SKM-1 (cell line): ENCODE data around the gene TESK2.

Experiments
- DNase-seq: peaks from one replicate; lab custom pipeline; 2025; ENCODE audit not compliant: unreplicated experiment; lab: John Stamatoyannopoulos, UW

TESK2 gene

DNA sequence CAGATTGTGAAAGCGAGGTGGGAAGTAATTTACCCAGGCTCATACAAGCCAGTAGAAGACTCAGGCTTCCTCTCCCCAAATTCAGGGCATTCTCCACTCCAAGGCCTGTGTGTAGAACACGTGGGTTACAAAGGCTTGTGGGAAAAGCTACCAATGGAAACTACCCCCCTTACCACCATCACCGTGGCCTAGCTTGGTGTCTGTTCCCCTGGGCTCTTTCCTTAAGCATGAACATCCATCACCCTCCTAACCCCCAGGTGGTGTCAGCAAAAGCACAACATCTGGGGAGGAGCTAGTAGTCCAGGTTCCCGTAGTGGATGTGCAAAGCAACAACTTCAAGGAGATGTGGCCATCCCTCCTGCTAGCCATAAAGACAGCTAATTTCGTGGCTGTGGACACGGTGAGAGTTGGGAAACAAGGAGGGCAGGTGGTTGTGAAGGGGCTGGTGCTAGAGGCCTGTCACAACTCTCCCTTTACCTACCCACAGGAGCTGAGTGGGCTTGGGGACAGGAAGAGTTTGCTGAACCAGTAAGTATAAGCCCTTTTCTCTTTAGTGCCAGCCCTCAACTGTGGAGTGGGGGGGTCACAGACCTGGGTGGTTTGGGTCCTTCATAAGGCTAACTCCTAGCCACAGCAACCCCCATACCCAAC is 150.0 kb downstream of the TESK2 start:
- DNase-seq: no peak

DNA sequence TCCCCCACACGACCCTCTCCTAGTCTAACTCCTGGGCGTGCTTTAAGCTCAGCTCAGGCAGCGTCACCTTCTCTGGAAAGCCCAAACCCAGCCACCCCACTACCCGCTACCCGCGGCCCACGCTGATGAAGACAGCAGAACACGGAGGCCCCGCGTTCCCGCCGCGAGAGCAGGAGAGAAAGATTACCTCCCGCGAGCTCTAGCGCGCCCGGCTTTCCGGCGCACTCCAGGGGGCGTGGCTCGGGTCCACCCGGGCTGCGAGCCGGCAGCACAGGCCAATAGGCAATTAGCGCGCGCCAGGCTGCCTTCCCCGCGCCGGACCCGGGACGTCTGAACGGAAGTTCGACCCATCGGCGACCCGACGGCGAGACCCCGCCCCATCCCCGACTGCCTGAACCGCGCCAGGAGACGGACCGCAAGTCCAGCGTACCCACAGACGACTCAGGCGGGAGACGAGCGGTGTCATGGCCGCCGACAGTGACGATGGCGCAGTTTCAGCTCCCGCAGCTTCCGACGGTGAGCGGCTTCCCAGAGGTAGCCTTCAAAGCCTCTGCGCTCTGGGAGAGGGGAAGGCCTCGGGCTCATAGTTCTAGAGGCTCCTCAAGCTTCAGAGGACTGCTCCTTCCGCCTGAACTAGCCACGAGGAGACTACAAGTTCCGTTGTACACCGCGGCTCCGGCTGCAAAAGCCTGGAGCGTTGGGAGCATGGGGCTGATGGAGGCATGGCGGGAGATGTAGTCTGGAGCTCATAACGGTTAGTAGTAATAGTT is 151.0 kb downstream of the TESK2 start, which contains the start of the genes MUTYH and TOE1:
MUTYH (minus strand) TSS at position 652 of the 770 bp plus-strand sequence. CDS start 5,935 bp downstream, outside the sequence.
TOE1 (plus strand) TSS at position 382 of the 770 bp plus-strand sequence; CDS start at position 465, 83 bp downstream.
- DNase-seq: peak; percentile 89

DNA sequence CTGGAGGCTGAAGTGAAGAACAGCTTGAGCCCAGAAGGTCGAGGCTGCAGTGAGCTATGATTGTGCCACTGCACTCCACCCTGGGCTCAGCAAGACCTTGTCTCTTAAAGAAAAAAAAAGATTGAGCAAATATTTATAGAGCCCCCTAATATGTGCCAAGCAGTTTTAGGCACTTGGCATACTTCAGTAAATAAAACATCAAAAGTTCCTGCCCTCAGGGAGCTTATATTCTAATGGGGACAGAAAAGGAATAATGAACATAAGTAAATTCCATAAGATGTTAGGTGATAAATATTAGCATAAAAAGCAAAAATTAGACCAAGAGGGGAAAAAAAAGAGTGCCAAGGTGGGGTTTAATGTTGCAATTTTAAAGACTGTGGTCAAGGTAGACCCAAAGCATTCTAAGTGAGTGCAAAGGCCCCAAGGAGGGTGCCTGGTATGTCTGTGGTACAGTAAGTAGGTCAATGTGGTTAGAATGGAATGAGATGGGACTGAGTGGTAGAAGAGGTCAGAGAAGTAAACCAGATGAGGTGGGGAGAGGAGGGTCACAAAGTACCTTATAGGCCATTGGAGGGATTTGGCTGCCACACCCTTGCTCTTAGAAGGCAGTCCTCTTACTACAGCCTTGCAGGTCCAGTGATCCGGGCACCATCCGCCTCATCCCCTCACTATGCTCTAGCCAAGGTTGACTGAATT is 153.2 kb downstream of the TESK2 start:
- DNase-seq: no peak

DNA sequence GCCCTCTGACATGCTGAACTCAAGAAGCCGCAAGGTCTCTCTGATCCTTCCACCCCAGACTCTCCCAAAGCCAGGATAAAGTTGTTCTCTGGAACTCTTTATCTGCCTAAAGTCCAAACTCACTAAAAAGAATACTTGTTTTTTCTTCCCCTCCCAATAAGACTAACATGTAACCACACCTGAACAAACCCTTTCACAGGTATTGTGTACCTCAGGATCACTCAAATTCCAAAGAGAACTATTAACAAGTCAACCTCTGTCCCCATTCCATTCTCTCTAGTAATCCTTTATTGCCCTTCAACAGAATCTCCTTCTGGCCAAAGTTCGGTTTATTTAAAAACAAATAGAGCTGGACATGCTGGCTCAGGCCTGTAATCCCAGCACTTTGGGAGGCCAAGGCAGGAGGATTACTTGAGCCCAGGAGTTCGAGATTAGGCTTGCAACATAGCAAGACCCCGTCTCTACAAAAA is 155.1 kb downstream of the TESK2 start:
- no peak for DNase-seq

DNA sequence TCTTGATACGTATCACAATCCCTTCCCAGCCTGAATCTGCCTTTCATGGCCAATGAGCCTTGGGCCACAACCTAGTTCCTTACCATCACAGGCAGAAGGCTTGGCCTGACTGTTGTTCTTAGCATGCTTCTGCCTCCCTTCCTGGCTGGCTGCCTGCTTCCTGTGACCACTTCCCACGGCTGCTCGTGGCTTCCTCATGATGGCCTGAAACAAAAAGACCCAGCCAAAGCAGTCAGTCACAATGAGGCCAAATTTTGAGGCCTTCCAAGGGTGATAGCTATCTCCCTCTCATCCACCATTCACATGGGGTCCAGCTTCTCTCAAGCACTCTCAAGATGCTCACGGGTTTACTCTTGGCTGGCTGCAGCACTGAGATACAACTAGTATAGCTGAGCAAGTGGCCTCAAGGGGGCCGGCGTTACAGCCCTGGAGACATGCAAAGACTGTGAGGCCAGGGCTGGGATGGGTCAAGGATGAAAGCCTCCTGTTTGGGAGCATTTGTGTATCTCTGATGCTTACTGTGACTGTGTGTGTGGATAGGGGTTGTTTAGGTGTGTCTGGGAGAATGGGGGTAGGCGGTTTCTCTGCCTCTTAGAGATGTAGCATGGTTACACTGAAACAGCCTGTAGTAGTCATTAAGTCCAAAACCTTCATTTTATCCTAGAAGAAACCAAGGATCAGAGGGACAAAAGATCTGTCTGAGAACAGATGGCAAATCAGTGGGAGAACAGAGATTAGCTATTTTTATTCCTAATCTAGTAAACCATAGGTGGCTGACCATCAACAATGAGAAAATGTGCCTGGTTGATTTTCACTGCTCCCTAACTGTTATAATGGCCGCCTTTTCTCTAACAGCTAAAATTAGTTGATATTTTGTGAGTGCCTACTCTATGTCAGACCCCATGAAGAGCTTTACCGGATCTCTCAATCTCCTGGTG is 156.4 kb downstream of the TESK2 start:
- DNase-seq: no peak

DNA sequence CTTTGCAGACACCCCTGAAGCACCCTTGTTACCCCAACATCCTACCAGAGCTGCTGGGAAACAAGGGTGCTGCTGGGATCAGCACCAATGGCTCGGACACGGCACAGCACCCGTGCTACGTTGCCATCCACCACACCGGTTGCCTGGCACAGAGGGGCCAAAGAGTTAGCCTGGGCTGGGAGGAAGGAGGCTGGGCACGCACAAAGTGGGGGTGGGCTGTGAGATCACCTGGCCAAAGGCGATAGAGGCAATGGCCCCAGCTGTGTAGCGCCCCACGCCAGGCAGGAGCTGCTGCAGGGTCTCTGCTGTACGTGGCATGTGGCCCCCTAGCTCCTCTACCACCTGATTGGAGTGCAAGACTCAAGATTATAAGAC is 158.6 kb downstream of the TESK2 start:
- DNase-seq: no peak

DNA sequence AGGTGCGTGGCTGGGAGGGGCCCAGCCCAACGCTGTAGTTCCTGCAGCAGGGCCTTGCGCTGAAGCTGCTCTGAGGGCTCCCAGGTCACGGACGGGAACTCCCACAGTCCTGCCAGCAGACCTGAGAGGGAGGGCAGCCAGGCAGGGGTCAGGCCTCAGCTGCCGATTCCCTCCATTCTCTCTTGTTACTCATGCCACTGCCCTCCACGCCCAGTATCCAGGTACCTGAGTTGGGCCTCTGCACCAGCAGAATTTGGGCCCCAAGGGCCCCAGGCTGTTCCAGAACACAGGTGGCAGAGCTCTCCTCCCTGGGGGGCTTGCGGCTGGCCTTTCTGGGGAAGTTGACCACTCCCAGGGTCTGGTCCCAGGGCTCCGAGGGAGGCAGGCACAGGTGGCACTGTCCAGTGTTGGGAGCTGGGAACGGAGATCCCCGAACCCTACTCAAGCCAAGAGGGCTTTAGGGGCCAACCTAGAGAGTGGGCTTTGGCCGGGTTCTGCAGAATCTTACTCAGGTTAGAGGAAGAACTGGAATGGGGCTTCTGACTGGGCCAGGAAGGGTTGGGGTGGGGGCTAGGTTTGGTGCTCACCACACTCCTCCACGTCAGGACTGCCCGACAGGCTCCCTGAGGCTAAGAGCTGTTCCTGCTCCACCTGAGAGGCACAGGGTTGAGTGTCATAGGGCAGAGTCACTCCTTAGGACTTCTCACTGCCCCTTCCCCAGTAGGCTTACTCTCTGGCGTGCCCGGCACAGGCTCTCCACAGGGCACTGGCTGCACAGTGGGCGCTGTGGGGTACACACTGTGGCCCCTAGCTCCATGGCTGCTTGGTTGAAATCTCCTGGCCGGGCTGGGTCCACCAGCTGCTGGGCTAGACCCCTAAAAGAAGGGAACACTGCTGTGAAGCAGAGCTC is 159.3 kb downstream of the TESK2 start:
- no peak for DNase-seq

DNA sequence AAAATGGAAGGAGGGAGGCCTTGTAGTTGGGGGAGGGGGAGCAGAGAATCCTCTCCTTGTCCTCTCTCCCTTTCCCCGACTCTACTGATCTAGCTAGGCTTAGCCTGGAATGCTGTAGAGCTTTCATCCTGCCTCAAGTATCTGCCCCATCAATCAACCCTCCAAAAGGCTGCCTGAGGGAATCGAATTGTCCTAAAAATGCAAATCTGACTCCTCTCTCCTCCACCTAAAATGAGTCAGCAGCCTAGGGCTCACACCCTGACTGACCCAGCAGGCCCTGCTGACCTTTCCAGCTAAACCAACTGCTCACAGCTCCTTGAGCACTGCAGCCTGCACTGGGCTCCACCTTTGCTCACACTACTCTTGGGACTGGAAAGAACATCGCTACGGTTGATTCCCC is 161.5 kb downstream of the TESK2 start:
- no peak for DNase-seq

DNA sequence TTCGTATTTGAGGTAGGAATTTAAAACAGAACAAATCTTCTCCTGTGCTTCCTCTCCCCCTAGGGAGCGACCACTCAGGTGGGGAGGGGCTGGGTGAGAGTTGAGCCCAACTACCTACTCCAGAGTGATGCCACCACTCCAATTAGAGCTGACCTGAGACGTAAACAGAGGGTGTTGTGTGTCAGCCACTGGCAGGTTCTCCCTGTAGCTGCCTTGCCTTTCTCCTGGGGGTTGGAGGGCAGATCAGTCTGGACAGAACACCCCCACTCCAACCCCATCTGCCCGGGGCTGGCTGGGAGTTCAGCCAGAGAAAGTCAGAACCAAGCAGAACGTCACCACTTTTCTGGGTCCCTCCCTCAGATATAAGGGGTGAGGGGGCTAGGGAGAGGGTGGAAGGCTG is 162.3 kb downstream of the TESK2 start:
- DNase-seq: no peak

DNA sequence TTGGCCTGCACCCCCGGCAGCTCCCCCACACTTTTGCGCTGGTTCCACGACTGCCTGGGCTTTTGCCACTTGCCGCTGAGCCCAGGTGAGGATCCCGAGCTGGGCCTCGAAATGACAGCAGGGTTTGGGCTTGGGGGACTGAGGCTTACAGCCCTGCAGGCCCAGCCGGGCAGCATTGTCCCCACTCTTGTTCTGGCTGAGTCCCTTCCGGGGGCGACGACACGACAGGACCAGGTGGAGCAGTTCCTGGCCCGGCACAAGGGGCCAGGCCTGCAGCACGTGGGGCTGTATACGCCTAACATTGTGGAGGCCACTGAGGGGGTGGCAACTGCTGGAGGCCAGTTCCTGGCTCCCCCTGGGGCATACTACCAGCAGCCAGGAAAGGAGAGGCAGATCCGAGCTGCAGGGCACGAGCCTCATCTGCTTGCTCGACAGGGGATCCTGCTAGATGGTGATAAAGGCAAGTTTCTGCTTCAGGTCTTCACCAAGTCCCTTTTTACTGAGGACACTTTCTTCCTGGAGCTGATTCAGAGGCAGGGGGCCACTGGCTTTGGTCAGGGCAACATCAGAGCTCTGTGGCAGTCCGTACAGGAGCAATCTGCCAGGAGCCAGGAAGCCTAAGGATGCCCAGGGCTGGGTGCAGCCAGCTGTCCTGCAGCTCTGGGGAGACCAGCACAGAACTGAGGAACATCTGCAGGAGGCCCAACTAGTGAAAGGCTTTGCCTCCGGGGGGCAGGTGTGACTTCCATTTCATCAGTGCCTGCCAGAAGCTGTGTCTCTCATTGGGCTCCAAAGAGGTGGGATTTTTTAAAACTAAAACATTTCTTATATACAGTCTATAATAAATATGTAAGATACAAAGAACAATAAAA is 163.1 kb downstream of the TESK2 start:
- DNase-seq: no peak

DNA sequence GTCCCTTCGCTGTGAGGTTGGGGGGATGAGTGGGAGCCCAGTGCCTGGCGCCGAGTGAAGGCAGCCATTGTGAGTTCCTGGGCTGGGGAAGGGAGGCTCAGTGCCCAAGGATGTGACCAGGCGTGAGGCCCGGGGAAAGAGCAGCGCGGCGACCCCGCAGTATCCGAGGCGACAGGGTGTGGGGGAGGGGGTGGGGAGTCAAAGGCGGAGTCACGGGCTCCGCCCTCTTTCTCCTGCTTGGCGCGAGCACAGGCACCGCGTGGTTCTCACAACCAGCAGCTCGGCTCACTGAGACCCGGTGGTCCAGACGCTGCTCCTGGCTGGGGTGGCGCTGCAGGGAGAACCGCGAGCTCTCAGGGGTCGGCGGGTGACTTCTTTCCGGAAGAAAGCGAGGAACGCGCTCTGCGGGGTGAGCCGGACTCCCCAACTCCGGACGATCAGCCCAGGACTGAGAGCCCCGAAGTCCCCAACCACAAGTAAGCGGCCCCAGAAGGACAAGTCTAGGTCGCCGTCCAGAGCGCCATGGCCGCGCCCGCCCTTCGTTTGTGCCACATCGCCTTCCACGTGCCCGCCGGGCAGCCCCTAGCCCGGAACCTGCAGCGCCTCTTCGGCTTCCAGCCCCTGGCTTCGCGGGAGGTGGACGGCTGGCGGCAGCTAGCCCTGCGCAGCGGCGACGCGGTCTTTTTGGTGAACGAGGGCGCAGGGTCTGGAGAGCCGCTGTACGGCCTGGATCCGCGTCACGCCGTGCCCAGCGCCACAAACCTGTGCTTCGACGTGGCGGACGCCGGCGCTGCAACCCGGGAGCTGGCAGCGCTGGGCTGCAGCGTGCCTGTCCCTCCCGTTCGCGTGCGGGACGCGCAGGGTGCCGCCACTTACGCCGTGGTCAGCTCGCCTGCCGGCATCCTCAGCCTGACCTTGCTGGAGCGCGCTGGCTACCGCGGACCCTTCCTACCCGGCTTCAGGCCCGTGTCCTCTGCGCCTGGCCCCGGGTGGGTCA is 164.0 kb downstream of the TESK2 start, which contains the start of gene HPDL:
HPDL (plus strand) TSS at position 269 of the 997 bp plus-strand sequence; CDS start at position 523, 254 bp downstream.
- DNase-seq: peak; percentile 44

DNA sequence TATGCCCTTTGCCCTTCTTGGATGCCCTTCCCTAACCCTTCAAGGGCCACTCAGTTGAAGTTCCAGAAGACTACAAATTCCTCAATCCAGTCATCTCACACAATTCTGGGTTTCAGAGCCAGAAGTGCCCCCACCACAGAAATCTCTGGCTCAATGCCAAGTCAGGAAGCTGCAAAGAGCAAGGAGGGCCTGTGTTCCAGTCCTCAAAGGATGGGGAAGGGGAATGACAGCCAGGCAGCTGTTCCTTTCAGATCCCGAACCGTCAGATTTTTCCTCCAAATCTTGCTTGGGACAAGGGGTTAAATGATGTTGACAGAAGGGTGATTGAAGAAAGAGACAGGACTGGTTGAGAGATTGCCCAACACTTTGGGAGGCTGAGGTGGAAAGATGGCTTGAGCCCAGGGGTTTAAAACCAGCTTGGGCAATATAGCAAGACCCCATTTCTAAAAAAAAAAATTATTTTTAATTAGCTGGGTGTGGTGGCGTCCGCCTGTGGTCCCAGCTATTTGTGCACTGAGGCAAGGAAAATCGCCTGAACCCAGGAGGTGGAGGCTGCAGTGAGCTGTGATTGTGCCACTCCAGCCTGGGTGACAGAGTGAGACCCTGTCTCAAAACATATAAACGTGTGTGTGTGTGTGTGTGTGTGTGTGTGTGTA is 165.0 kb downstream of the TESK2 start:
- no peak for DNase-seq

DNA sequence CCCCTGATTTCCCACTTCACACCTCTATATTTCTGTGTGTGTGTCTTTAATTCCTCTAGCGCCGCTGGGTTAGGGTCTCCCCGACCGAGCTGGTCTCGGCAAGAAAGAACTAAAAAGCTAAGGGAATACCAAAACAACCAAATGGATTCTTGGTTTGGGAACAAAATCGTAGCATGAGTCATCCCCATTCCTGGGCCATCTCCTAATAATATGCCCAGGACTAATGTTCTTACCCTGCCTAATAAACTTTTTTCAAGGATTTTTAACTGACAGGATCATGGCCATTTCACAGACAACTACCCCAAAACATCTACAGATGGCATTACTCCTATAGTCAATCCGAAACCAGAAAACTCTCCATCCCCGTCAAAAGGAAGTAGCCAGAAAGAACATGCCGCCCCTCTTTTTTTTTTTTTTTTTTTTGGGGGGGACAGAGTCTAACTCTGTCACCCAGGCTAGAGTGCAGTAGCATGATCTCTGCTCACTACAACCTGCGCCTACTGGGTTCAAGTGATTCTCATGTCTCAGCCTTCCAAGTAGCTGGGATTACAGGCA is 168.4 kb downstream of the TESK2 start:
- no peak for DNase-seq

DNA sequence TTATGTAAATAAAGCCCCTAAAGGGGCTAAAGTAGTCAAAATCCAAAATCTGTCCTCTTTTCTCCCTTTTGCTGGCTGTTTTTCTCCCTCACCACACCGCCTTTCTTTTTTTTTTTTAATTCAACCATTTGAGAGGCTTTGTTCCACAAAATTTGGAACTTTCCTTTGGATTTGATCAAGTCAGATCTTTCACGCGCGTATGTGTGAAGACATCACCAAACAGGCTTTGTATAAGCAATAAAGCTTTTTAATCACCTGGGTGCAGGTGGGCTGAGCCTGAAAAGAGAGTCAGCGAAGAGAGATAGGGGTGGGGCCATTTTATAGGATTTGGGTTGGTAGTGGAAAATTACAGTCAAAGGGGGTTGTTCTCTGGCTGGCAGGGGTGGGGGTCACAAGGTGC is 169.5 kb downstream of the TESK2 start:
- no peak for DNase-seq

DNA sequence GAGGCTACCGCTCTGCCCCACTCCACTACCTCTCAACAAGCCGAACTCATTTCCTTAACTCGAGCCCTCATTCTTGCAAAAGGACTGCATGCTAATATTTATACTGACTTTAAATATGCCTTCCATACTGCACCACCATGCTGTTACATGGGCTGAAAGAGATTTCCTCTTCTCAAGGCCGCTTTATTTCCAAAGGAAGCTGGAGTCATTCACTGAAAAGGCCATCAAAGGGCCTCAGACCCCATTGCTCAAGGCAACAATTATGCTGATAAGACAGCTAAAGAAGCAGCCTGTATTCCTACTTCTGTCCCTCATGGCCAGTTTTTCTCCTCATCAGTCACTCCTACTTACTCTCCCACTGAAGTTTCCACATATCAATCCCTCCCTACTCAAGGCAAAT is 171.2 kb downstream of the TESK2 start:
- no peak for DNase-seq

DNA sequence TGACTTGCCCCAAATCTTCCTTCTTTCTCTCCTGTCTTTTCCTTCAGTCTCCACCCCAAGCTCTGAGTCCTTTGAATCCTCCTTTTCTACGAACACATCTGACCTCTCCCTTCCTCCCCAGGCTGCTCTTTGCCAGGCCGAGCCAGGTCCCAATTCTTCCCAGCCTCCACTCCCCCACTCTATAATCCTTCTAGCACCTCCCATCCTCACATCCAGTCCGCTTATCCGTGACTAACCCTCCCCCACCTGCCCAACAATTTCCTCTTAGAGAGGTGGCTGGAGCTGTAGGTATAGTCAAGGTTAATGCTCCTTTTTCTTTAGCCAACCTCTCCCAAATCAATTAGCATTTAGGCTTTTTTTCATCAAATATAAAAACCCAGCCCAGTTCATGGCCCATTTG is 173.8 kb downstream of the TESK2 start:
- no peak for DNase-seq

DNA sequence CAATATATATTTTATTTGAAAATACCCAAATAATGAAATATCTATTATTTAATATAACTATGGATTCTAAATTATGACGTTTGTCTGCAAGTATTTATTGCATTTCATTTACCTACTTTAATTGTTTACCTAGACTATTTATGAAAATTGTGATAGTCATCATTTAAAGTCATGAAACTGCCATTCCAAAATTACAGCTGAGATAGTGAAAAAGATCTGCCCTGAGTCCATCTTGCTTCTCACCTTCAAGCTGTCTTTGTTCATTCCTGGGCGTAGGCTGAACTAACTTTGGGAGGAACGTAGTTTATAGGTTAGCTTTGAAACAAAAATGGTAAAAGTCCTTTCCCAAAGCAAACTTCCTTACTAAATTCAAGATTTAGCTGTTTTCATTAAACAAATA is 176.7 kb downstream of the TESK2 start:
- DNase-seq: no peak
